ENCODE results near the gene MKNK1.
"Not testable (repeated sequence)": the region's sequence is repeated elsewhere in the genome, so short reads cannot be mapped to it uniquely, and the experiment has no call there.

MKNK1 gene

GRCh38 chr1:46603858-46604549, at the start of gene MKNK1:
Gene MKNK1, minus strand, starts transcription at chr1:46604268. Its CDS starts 20,941 bp downstream, at chr1:46583327.
- DNase-seq (ENCODE audit: low read depth in 2 of 2) = peak; percentile 96 to 98

- no peak for DNase-seq (ENCODE audit: low read depth in 2 of 2)
These were observed 49.4 kb upstream of the MKNK1 start for GRCh38 chr1:46653405-46653958.

GRCh38 chr1:46652321-46653100, 48.4 kb upstream of the MKNK1 start:
- no peak for DNase-seq (ENCODE audit: low read depth in 2 of 2)

GRCh38 chr1:46651152-46651551, 47.1 kb upstream of the MKNK1 start:
- DNase-seq (ENCODE audit: low read depth in 2 of 2) = not testable (repeated sequence)

GRCh38 chr1:46650491-46650890, 46.4 kb upstream of the MKNK1 start:
- DNase-seq (ENCODE audit: low read depth in 2 of 2) = no peak

- no peak for DNase-seq (ENCODE audit: low read depth in 2 of 2)
These were observed 45.7 kb upstream of the MKNK1 start for GRCh38 chr1:46649764-46650163.

- no peak for DNase-seq (ENCODE audit: low read depth in 2 of 2)
These were observed 43.5 kb upstream of the MKNK1 start for GRCh38 chr1:46647611-46648010.

- no peak for DNase-seq (ENCODE audit: low read depth in 2 of 2)
These were observed 42.8 kb upstream of the MKNK1 start for GRCh38 chr1:46646844-46647243.

- no peak for DNase-seq (ENCODE audit: low read depth in 2 of 2)
These were observed 42.3 kb upstream of the MKNK1 start for GRCh38 chr1:46646331-46646730.

- DNase-seq (ENCODE audit: low read depth in 2 of 2) = no peak
These were observed 41.7 kb upstream of the MKNK1 start for GRCh38 chr1:46645815-46646214.

- DNase-seq (ENCODE audit: low read depth in 2 of 2) = no peak
These were observed 39.3 kb upstream of the MKNK1 start for GRCh38 chr1:46643368-46643775.

GRCh38 chr1:46642115-46642680, 38.1 kb upstream of the MKNK1 start:
- DNase-seq (ENCODE audit: low read depth in 2 of 2) = no peak

- no peak for DNase-seq (ENCODE audit: low read depth in 2 of 2)
These were observed 35.5 kb upstream of the MKNK1 start for GRCh38 chr1:46639547-46639946.

- no peak for DNase-seq (ENCODE audit: low read depth in 2 of 2)
These were observed 34.9 kb upstream of the MKNK1 start for GRCh38 chr1:46638921-46639320.

GRCh38 chr1:46637444-46638083, 33.5 kb upstream of the MKNK1 start:
- no peak for DNase-seq (ENCODE audit: low read depth in 2 of 2)

GRCh38 chr1:46635205-46635604, 31.1 kb upstream of the MKNK1 start:
- DNase-seq (ENCODE audit: low read depth in 2 of 2) = no peak

- DNase-seq (ENCODE audit: low read depth in 2 of 2) = no peak
These were observed 26.7 kb upstream of the MKNK1 start for GRCh38 chr1:46630719-46631118.

GRCh38 chr1:46623743-46624644, 19.9 kb upstream of the MKNK1 start:
- DNase-seq (ENCODE audit: low read depth in 2 of 2) = no peak

- no peak for DNase-seq (ENCODE audit: low read depth in 2 of 2)
These were observed 18.3 kb upstream of the MKNK1 start for GRCh38 chr1:46622344-46622743.

- no peak for DNase-seq (ENCODE audit: low read depth in 2 of 2)
These were observed 17.9 kb upstream of the MKNK1 start for GRCh38 chr1:46621930-46622329.

GRCh38 chr1:46619656-46620258, 15.7 kb upstream of the MKNK1 start:
- DNase-seq (ENCODE audit: low read depth in 2 of 2) = no peak

All from stimulated activated CD4-positive, alpha-beta T cell treated with anti-CD3 and anti-CD28 coated beads, Interleukin-15, amount 100 ng/mL, for 48 hours (primary cell).